ENCODE results near the gene PDE1C.

GRCh38 chr7:31991846-31992245 is 78.4 kb downstream of the PDE1C start:
- TF ChIP-seq CTCF (conservative IDR thresholded peaks at IDR 0.05 in 1 of 2, IDR thresholded peaks at IDR 0.05 in 1 of 2; ENCODE audit: low read depth in 1 of 2, low read length in 2 of 2) (no peak), EZH2 (IDR thresholded peaks at IDR 0.05; ENCODE audit: low read length, missing control alignments) (no peak)
